SK-N-MC (cell line): ENCODE results near the gene ALMS1.

Experiments used
- EZH2 ChIP-seq: fragments of 200-600 bp; sonication (generic); IDR thresholded peaks from one replicate; pipeline ENCODE4 v1.6.1; 2017; ENCODE audit warnings: antibody characterized with exemption
- FOXP2 ChIP-seq: optimal IDR thresholded peaks from 2 replicates; pipeline ENCODE3; 2011; ENCODE audit warnings: mild to moderate bottlenecking, moderate library complexity; ENCODE audit not compliant: insufficient read depth; ENCODE audit errors: extremely low read length, control extremely low read depth
- POLR2AphosphoS5 ChIP-seq: IDR thresholded peaks from 2 replicates; pipeline ENCODE4 v1.6.1; 2012; ENCODE audit warnings: mild to moderate bottlenecking, low read depth, low read length, borderline replicate concordance

- no peak for TF ChIP-seq EZH2
- no peak for TF ChIP-seq POLR2AphosphoS5
- no peak for TF ChIP-seq FOXP2
These were observed 175.8 kb downstream of the ALMS1 start for GRCh38 chr2:73561422-73561821.
